IMR-90 (cell line): ENCODE data around the gene TGM6. TPM values are rescaled to one million over a fixed set of nuclear protein-coding genes. Genes with fewer than 3 reads are reported as not detected.

Source experiments
- ATAC-seq: fragments of 200-7000 bp; cut with Tn5 transposase; 2 replicates; pipeline ENCODE4 v1.9.1; 2020; ENCODE audit warnings: low read depth, mild to moderate bottlenecking, moderate library complexity
- BruUV-seq: library from RNA; stranded (reverse); fragments of 400-500 nt; replicated peaks from 2 replicates; lab custom pipeline; 2021; lab: Mats Ljungman, UMichigan
- CTCF ChIA-PET: fragments of 300-600 bp; formaldehyde crosslinking; extraction: SDS; loops from one replicate; lab custom pipeline; 2021; ENCODE audit warnings: antibody characterized with exemption; lab: Yijun Ruan, JAX
- POLR2A ChIA-PET: fragments of 300-600 bp; sonication (Branson Sonifier 250); formaldehyde crosslinking; loops from one replicate; lab custom pipeline; 2022; ENCODE audit warnings: antibody characterized with exemption; ENCODE audit not compliant: unreplicated experiment; lab: Charles Lee
- DNase-seq: peaks from one replicate; pipeline ENCODE4 v3.0.0; 2013
- H2AFZ ChIP-seq: replicated peaks from 2 replicates; pipeline ENCODE3; 2013; ENCODE audit warnings: low read length, mild to moderate bottlenecking; ENCODE audit not compliant: poor library complexity
- H2AK5ac ChIP-seq: 2 replicates; pipeline ENCODE4 v1.6.1; 2013; ENCODE audit warnings: low read depth, low read length, inconsistent platforms
- H2AK9ac ChIP-seq: replicated peaks from 2 replicates; pipeline ENCODE3; 2013; ENCODE audit warnings: mild to moderate bottlenecking, low read depth, low read length, moderate library complexity; ENCODE audit not compliant: poor library complexity
- H2BK120ac ChIP-seq: 2 replicates; pipeline ENCODE4 v1.6.1; 2013; ENCODE audit warnings: low read depth, low read length, inconsistent platforms
- H2BK15ac ChIP-seq: 3 replicates; pipeline ENCODE4 v1.6.1; 2013; ENCODE audit warnings: low read depth, low read length, inconsistent platforms
- H2BK20ac ChIP-seq: 2 replicates; pipeline ENCODE4 v1.6.1; 2013; ENCODE audit warnings: low read depth, mild to moderate bottlenecking, inconsistent platforms, low read length, moderate library complexity
- H2BK5ac ChIP-seq: 2 replicates; pipeline ENCODE4 v1.6.1; 2013; ENCODE audit warnings: mild to moderate bottlenecking, low read depth, low read length, inconsistent platforms; ENCODE audit not compliant: poor library complexity, severe bottlenecking
- H3K14ac ChIP-seq: replicated peaks from 2 replicates; pipeline ENCODE4 v1.6.1; 2013; ENCODE audit warnings: low read depth, low read length, inconsistent platforms
- H3K18ac ChIP-seq: 2 replicates; pipeline ENCODE4 v1.6.1; 2013; ENCODE audit warnings: low read depth, low read length, control low read depth
- H3K23ac ChIP-seq: 2 replicates; pipeline ENCODE4 v1.6.1; 2013; ENCODE audit warnings: low read depth, low read length, inconsistent platforms
- H3K27ac ChIP-seq: 2 replicates; pipeline ENCODE4 v1.5.1; 2013; ENCODE audit warnings: mild to moderate bottlenecking, control low read depth, low read length; ENCODE audit not compliant: insufficient read depth
- H3K27me3 ChIP-seq: 2 replicates; pipeline ENCODE4 v1.6.1; 2013; ENCODE audit warnings: low read length; ENCODE audit not compliant: control insufficient read depth, insufficient read depth
- H3K36me3 ChIP-seq: 2 replicates; pipeline ENCODE4 v1.6.1; 2013; ENCODE audit warnings: low read length, mixed read lengths; ENCODE audit not compliant: control insufficient read depth, insufficient read depth
- H3K4ac ChIP-seq: 2 replicates; pipeline ENCODE4 v1.6.1; 2013; ENCODE audit warnings: low read depth, low read length, inconsistent platforms
- H3K4me1 ChIP-seq: 2 replicates; pipeline ENCODE4 v1.6.1; 2013; ENCODE audit warnings: low read length, mixed read lengths; ENCODE audit not compliant: control insufficient read depth, insufficient read depth
- H3K4me2 ChIP-seq: 2 replicates; pipeline ENCODE4 v1.6.1; 2013; ENCODE audit warnings: low read depth, mild to moderate bottlenecking, control low read depth, low read length, moderate library complexity
- H3K4me3 ChIP-seq: 2 replicates; pipeline ENCODE4 v1.5.1; 2013; ENCODE audit warnings: low read depth, mild to moderate bottlenecking, control low read depth, low read length, moderate library complexity; ENCODE audit not compliant: insufficient read depth
- H3K56ac ChIP-seq: 2 replicates; pipeline ENCODE4 v1.6.1; 2013; ENCODE audit warnings: low read length, inconsistent platforms; ENCODE audit not compliant: insufficient read depth; ENCODE audit errors: extremely low read depth
- H3K79me1 ChIP-seq, 2 experiments: 2 replicates each; pipeline ENCODE4 v1.6.1; 2013; ENCODE audit warnings: low read length in 2 of 2, inconsistent platforms in 1 of 2, low read depth in 1 of 2
- H3K9ac ChIP-seq: 2 replicates; pipeline ENCODE4 v1.6.1; 2013; ENCODE audit warnings: low read depth, low read length, control low read depth
- H3K9me1 ChIP-seq: 2 replicates; pipeline ENCODE4 v1.6.1; 2013; ENCODE audit warnings: low read length, inconsistent platforms; ENCODE audit not compliant: insufficient read depth
- H3K9me3 ChIP-seq: 2 replicates; pipeline ENCODE4 v1.6.1; 2013; ENCODE audit warnings: low read length; ENCODE audit not compliant: control insufficient read depth, insufficient read depth
- H4K20me1 ChIP-seq: 2 replicates; pipeline ENCODE4 v1.6.1; 2013; ENCODE audit warnings: low read length, inconsistent platforms; ENCODE audit not compliant: insufficient read depth
- H4K5ac ChIP-seq: 2 replicates; pipeline ENCODE4 v1.6.1; 2013; ENCODE audit warnings: mild to moderate bottlenecking, low read depth, low read length, control low read depth
- H4K8ac ChIP-seq, 2 experiments: 2 replicates each; pipeline ENCODE4 v1.6.1; 2013; ENCODE audit warnings: low read depth in 2 of 2, low read length in 2 of 2, control low read depth in 1 of 2, inconsistent platforms in 1 of 2
- H4K91ac ChIP-seq: 2 replicates; pipeline ENCODE4 v1.6.1; 2013; ENCODE audit warnings: low read depth, low read length, inconsistent platforms; ENCODE audit not compliant: insufficient read depth
- CEBPB ChIP-seq: IDR thresholded peaks from 2 replicates; pipeline ENCODE4 v1.6.1; 2012; ENCODE audit warnings: low read depth, low read length, improper control_type of control experiment
- CTCF ChIP-seq: conservative IDR thresholded peaks from 2 replicates; pipeline ENCODE4 v1.5.1; 2012; ENCODE audit warnings: mild to moderate bottlenecking, low read depth, low read length, improper control_type of control experiment
- WGBS, 2 experiments: methylation state at CpG; one replicate each; pipeline versions ENCODE4 v1.1.5 to v1.1.7; 2013; ENCODE audit warnings: missing lambda C conversion rate in 2 of 2; ENCODE audit not compliant: insufficient read length in 1 of 2; ENCODE audit errors: extremely low coverage in 2 of 2; 5-methylcytosine and 5-hydroxymethylcytosine counted together
- dilution Hi-C: fragments of 300-500 bp; cut with HindIII; formaldehyde crosslinking; loops from one replicate; pipeline ENCODE4 v1.14.3; 2018; ENCODE audit warnings: low sequenced_read_pairs; ENCODE audit not compliant: unreplicated experiment
- in situ Hi-C: fragments of 300-500 bp; cut with MboI; formaldehyde crosslinking; loops from 3 replicates; pipeline ENCODE4 v1.14.3; 2019; ENCODE audit warnings: low sequenced_read_pairs, inconsistent platforms, mixed read lengths
- intact Hi-C: fragments of 100-400 bp; cut with micrococcal nuclease; formaldehyde crosslinking; loops from 2 replicates; pipeline ENCODE4 v1.10.0; 2022
- polyA plus RNA-seq, 3 experiments: library from polyadenylated mRNA; depleted of rRNA; stranded (reverse); fragments of >200 nt; gene quantifications; 2 replicates each; pipeline ENCODE4 v1.2.3, GENCODE V29; 2012; ENCODE audit warnings: low replicate concordance in 1 of 3
- total RNA-seq: library from RNA; depleted of rRNA; stranded (reverse); fragments of >200 nt; gene quantifications from 2 replicates; pipeline ENCODE4 v1.2.3, GENCODE V29; 2012

TGM6 gene
- total and polyA plus RNA-seq, 2 of the 4 experiments (the other 2 are of a cell fraction), result not detected

- ChIA-PET CTCF (no interaction called here), POLR2A (no interaction called here)
- intact Hi-C loops (no loop called here), dilution Hi-C loops (no loop called here), in situ Hi-C loops (no loop called here)
- ATAC-seq, result no peak
- Histone ChIP-seq H4K5ac (no peak overlapping the region), H3K18ac (no peak overlapping the region), H3K79me1 (no peaks in the 10 kb centered on the region), H3K27me3 (peaks cover 2% of the 10 kb centered on the region), H2AK9ac (no peak overlapping the region), H2AK5ac (no peak overlapping the region), H3K4me3 (no peak overlapping the region), H3K4me1 (no peaks in the 10 kb centered on the region), H3K9ac (no peak overlapping the region), H2BK15ac (no peak overlapping the region), H3K4ac (no peak overlapping the region), H3K14ac (no peak overlapping the region), H3K4me2 (no peak overlapping the region), H2BK20ac (no peak overlapping the region), H3K36me3 (no peaks in the 10 kb centered on the region), H4K8ac (no peak overlapping the region), H3K9me1 (no peaks in the 10 kb centered on the region), H3K23ac (no peak overlapping the region), H3K56ac (no peak overlapping the region), H3K27ac (no peak overlapping the region), H2BK5ac (no peak overlapping the region), H3K9me3 (no peaks in the 10 kb centered on the region), H4K20me1 (no peaks in the 10 kb centered on the region), H4K91ac (no peak overlapping the region), H2BK120ac (no peak overlapping the region), H2AFZ (no peak overlapping the region)
- TF ChIP-seq CEBPB, result no peak
- TF ChIP-seq CTCF, result 0 out of 2 replicates have a peak, but pooled peaks have one; percentile 11
- no peak for DNase-seq
- no CpG with 5 or more reads among the region's 5 CpGs for WGBS, 2 experiments
- BruUV-seq, result no TSS peak
These were observed 40.5 kb downstream of the TGM6 start for GRCh38 chr20:2421247-2421646.
